T-helper 2 cell treated with Interferon-gamma antibody and Interleukin-4, amounts not matched to agents 100 ng/mL and 5 ng/mL, for 36 hours (primary cell): ENCODE results near the gene FBXO11. TPM values are rescaled to one million over a fixed set of nuclear protein-coding genes. Genes with fewer than 3 reads are reported as not detected.
"Not testable (repeated sequence)": the region's sequence is repeated elsewhere in the genome, so short reads cannot be mapped to it uniquely, and the experiment has no call there.

ENCODE experiments used
- intact Hi-C: fragments of 100-400 bp; cut with micrococcal nuclease; formaldehyde crosslinking; loops from one replicate; pipeline ENCODE4 v1.15.1; 2023
- total RNA-seq: library from RNA; stranded (reverse); gene quantifications from 2 replicates; pipeline ENCODE4 v1.2.3, GENCODE V29; 2022

Gene FBXO11
- total RNA-seq, 1 donor from 2014 or later: 58.1 TPM

- intact Hi-C loops: loop anchor here (10.0 kb wide), 1 partner anchor 495 kb away; the partner anchor contains the start of gene MSH2
These were observed 6.1 kb downstream of the FBXO11 start for GRCh38 chr2:47899915-47900816.

GRCh38 chr2:47897883-47898731, 8.2 kb downstream of the FBXO11 start:
- intact Hi-C loops: no loop called here

GRCh38 chr2:47897191-47897882, 9.0 kb downstream of the FBXO11 start:
- intact Hi-C loops: not testable (repeated sequence)

GRCh38 chr2:47896450-47896968, 9.8 kb downstream of the FBXO11 start:
- intact Hi-C loops: no loop called here

GRCh38 chr2:47893771-47894170, 12.5 kb downstream of the FBXO11 start:
- intact Hi-C loops: no loop called here

- intact Hi-C loops: no loop called here
These were observed 14.0 kb downstream of the FBXO11 start for GRCh38 chr2:47892338-47892730.

GRCh38 chr2:47891369-47892337, 14.6 kb downstream of the FBXO11 start:
- intact Hi-C loops: no loop called here

GRCh38 chr2:47890711-47891368, 15.5 kb downstream of the FBXO11 start:
- intact Hi-C loops: no loop called here

- intact Hi-C loops: no loop called here
These were observed 17.6 kb downstream of the FBXO11 start for GRCh38 chr2:47888581-47889280.

GRCh38 chr2:47876912-47877311, 29.4 kb downstream of the FBXO11 start:
- intact Hi-C loops: no loop called here

GRCh38 chr2:47872941-47873340, 33.4 kb downstream of the FBXO11 start:
- intact Hi-C loops: no loop called here

GRCh38 chr2:47870641-47871540, 35.4 kb downstream of the FBXO11 start:
- intact Hi-C loops: no loop called here

GRCh38 chr2:47869859-47870595, 36.3 kb downstream of the FBXO11 start:
- intact Hi-C loops: no loop called here

GRCh38 chr2:47868611-47869352, 37.5 kb downstream of the FBXO11 start:
- intact Hi-C loops: no loop called here

GRCh38 chr2:47867205-47867604, 39.1 kb downstream of the FBXO11 start:
- intact Hi-C loops: no loop called here

GRCh38 chr2:47864566-47864965, 41.7 kb downstream of the FBXO11 start:
- intact Hi-C loops: no loop called here
